Lower leg skin (tissue), 4 donors: ENCODE data around the gene CTNNA2. TPM values are rescaled to one million over a fixed set of nuclear protein-coding genes. Genes with fewer than 3 reads are reported as not detected.

Source experiments
- DNase-seq, 2 donors: peaks; one replicate each; pipeline ENCODE4 v3.0.0-alpha.2; 2019; ENCODE audit warnings: low spot score in 2 of 2
- H3K4me3 ChIP-seq: fragments of 200-600 bp; sonication (generic); 2 replicates; pipeline ENCODE4 v1.5.1; 2017; ENCODE audit warnings: mild to moderate bottlenecking, low read depth; ENCODE audit not compliant: poor library complexity, severe bottlenecking
- CTCF ChIP-seq, 3 donors: fragments of 450-650 bp; IDR thresholded peaks; one replicate each; pipeline ENCODE4 v1.5.1; 2016; ENCODE audit warnings: antibody characterized with exemption in 3 of 3, mild to moderate bottlenecking in 3 of 3, moderate library complexity in 2 of 3
- POLR2A ChIP-seq, 2 donors: fragments of 450-650 bp; IDR thresholded peaks; one replicate each; pipeline ENCODE4 v1.6.1; 2016 to 2017; ENCODE audit warnings: antibody characterized with exemption in 2 of 2, mild to moderate bottlenecking in 1 of 2, moderate library complexity in 1 of 2
- WGBS, 2 donors: methylation state at CpG; one replicate each; pipeline ENCODE4 v1.1.5; 2018; 5-methylcytosine and 5-hydroxymethylcytosine counted together
- intact Hi-C: fragments of 100-400 bp; cut with DNase I; formaldehyde crosslinking; loops from one replicate; pipeline ENCODE4 v1.15.0; 2023; ENCODE audit warnings: low total_unique reads
- total RNA-seq, 4 donors: library from RNA; depleted of rRNA; stranded (reverse); fragments of >200 nt; gene quantifications; one replicate each; pipeline ENCODE4 v1.1.0, GENCODE V29; 2016

Gene CTNNA2
- total RNA-seq, 4 donors from 2014 or later, result not detected

- no peak for DNase-seq
- 68 to 74% methylated on average over 5 of the region's 5 CpGs for WGBS, 2 donors
- no peak overlapping the region for H3K4me3 ChIP-seq
- intact Hi-C loops, result no loop called here
- TF ChIP-seq CTCF (IDR thresholded peaks at IDR 0.05), result no peak
- TF ChIP-seq POLR2A (IDR thresholded peaks at IDR 0.05), result no peak
These were observed 816.6 kb downstream of the CTNNA2 start for GRCh38 chr2:80329491-80329890.

DNA sequence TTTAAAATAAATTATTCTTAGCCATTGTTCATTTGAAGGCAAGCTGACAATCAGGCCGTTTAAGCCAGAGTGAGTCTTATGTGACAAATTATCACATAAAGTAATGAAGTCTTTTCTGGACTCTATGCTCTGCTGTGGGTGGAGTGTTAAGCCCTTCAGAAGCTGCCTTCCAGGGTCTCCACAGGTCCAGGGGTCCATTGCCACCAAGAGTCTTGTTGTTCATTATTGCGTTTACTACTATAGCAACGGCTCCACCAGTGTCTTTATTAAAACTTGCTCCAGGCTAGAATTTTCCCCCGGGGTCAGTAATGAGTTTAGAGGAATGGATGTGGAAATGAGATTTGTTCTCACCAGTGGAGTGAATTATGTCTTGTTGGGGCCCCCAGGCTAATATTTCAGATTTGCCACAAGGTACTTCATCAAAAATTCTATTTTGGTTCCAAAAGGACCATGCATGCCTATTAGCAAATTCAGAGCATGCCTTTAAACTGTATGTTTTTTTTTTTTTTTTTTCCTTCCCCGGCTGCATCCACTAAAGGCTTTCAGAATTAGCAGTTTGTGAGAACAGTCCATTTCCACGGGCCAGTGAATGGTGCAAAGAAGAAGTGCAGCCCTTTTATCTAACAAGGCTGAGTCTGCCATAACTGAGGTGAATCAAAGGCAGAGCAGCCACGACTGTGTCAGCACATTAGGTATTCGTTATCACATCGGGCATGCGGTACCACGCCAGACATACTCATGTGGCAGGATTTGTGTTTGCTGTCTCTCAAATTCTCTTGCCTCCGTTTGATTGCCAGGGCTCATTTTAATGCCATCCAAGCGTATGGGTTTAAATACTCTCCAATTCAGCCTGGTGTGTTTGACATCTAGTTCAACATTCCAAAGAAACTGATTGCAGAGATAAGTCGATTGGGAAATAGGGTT lies 817.9 kb downstream of the CTNNA2 start:
- TF ChIP-seq POLR2A (IDR thresholded peaks at IDR 0.05), result no peak
- no peak for TF ChIP-seq CTCF (IDR thresholded peaks at IDR 0.05)
- 56 to 61% methylated on average over 14 of the region's 14 CpGs for WGBS, 2 donors
- intact Hi-C loops, result no loop called here
- DNase-seq, result no peak
- H3K4me3 ChIP-seq, result no peak overlapping the region

- no peak for DNase-seq
- WGBS, 2 donors, result 86 to 91% methylated on average over 5 of the region's 5 CpGs
- TF ChIP-seq CTCF (IDR thresholded peaks at IDR 0.05) (no peak), POLR2A (IDR thresholded peaks at IDR 0.05) (no peak)
- intact Hi-C loops, result no loop called here
- H3K4me3 ChIP-seq, result no peak overlapping the region
These were observed 821.0 kb downstream of the CTNNA2 start for GRCh38 chr2:80333886-80334285.

- TF ChIP-seq CTCF (IDR thresholded peaks at IDR 0.05) (no peak), POLR2A (IDR thresholded peaks at IDR 0.05) (no peak)
- H3K4me3 ChIP-seq, result no peak overlapping the region
- intact Hi-C loops, result no loop called here
- no peak for DNase-seq
- 88 to 92% methylated on average over 1 of the region's 1 CpG for WGBS, 2 donors
These were observed 822.6 kb downstream of the CTNNA2 start for GRCh38 chr2:80335411-80335810.

GRCh38 chr2:80338794-80339193 lies 825.9 kb downstream of the CTNNA2 start:
- no peak overlapping the region for H3K4me3 ChIP-seq
- DNase-seq, result no peak
- intact Hi-C loops, result no loop called here
- 58 to 68% methylated on average over 2 of the region's 2 CpGs for WGBS, 2 donors
- no peak for TF ChIP-seq POLR2A (IDR thresholded peaks at IDR 0.05)
- TF ChIP-seq CTCF (IDR thresholded peaks at IDR 0.05), result no peak
